LNCaP clone FGC (cell line): Measurements from ENCODE around the gene FAM120B.
"Not testable (repeated sequence)": the region's sequence is repeated elsewhere in the genome, so short reads cannot be mapped to it uniquely, and the experiment has no call there.

Experiments used
- DNase-seq: peaks from one replicate; pipeline ENCODE4 v3.0.0-alpha.2; 2011; ENCODE audit warnings: low read depth
- H3K4me3 ChIP-seq: 2 replicates; pipeline ENCODE4 v1.5.1; 2011; ENCODE audit warnings: mild to moderate bottlenecking, low read depth, low read length, control low read depth
- TF ChIP-seq, protein P1 (sequence below): IDR thresholded peaks from 2 replicates; pipeline ENCODE4 v1.5.1; 2012; ENCODE audit warnings: mild to moderate bottlenecking; ENCODE audit not compliant: control insufficient read depth, insufficient read depth; ENCODE audit errors: extremely low read depth

The FAM120B gene

DNA sequence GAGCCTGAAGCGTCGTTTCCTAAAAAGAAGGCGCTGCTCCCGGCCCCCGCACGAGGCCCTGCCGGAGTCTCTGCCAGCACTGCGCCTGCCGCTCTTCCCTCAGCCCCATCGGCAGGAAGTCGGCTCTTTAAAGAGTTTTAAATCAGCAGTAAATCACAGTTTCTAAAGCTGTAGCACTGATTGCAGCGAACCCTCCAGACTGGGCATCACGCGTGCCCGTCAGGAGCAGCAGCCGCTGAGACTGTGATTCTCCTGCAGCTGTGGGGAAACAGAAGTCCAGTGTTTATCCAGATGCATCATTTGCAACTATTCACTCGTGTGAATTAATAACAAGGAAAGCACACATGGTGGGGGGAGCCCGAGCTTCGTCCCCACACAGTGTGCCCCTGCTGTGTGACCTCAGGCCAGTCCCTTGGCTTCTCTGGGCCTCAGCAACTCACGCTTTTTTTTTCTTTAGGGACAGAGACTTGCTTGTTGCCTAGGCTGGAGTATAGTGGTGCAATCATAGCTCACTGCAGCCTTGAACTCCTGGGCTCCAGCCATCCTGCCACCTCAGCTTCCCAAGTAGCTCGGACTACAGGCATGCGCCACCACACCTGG, 44.0 kb upstream of the FAM120B start:
- no peak overlapping the region for H3K4me3 ChIP-seq
- TF ChIP-seq, protein P1, sequence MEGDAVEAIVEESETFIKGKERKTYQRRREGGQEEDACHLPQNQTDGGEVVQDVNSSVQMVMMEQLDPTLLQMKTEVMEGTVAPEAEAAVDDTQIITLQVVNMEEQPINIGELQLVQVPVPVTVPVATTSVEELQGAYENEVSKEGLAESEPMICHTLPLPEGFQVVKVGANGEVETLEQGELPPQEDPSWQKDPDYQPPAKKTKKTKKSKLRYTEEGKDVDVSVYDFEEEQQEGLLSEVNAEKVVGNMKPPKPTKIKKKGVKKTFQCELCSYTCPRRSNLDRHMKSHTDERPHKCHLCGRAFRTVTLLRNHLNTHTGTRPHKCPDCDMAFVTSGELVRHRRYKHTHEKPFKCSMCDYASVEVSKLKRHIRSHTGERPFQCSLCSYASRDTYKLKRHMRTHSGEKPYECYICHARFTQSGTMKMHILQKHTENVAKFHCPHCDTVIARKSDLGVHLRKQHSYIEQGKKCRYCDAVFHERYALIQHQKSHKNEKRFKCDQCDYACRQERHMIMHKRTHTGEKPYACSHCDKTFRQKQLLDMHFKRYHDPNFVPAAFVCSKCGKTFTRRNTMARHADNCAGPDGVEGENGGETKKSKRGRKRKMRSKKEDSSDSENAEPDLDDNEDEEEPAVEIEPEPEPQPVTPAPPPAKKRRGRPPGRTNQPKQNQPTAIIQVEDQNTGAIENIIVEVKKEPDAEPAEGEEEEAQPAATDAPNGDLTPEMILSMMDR: no peak
- no peak for DNase-seq

GRCh38 chr6:170263410-170263809, 43.1 kb upstream of the FAM120B start:
- TF ChIP-seq, protein P1: no peak

GRCh38 chr6:170264086-170264485, 42.5 kb upstream of the FAM120B start:
- TF ChIP-seq, protein P1: no peak
- no peak overlapping the region for H3K4me3 ChIP-seq
- DNase-seq: no peak

More at GRCh38 chr6:170263410-170263809, 43.1 kb upstream of the FAM120B start:
- no peak for DNase-seq
- no peak overlapping the region for H3K4me3 ChIP-seq

DNA sequence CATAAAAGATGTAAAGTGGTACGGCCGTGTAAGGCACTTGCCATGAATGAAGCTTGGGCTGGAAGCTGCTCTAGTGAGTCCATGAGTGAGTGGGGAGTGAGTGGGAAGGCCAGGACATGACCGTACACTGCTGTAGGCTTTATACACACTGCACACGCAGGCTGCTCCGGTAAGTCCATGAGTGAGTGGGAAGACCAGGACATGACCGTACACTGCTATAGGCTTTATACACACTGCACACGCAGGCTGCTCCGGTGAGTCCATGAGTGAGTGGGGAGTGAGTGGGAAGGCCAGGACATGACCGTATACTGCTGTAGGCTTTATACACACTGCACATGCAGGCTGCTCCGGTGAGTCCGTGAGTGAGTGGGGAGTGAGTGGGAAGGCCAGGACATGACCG, 41.9 kb upstream of the FAM120B start:
- H3K4me3 ChIP-seq, DNase-seq: not testable (repeated sequence)

- peak; percentile 88 for DNase-seq
- TF ChIP-seq, protein P1: peak; percentile 56
- peak overlapping the region; percentile 35 for H3K4me3 ChIP-seq
Measured at GRCh38 chr6:170265655-170266054, 40.9 kb upstream of the FAM120B start.

DNA sequence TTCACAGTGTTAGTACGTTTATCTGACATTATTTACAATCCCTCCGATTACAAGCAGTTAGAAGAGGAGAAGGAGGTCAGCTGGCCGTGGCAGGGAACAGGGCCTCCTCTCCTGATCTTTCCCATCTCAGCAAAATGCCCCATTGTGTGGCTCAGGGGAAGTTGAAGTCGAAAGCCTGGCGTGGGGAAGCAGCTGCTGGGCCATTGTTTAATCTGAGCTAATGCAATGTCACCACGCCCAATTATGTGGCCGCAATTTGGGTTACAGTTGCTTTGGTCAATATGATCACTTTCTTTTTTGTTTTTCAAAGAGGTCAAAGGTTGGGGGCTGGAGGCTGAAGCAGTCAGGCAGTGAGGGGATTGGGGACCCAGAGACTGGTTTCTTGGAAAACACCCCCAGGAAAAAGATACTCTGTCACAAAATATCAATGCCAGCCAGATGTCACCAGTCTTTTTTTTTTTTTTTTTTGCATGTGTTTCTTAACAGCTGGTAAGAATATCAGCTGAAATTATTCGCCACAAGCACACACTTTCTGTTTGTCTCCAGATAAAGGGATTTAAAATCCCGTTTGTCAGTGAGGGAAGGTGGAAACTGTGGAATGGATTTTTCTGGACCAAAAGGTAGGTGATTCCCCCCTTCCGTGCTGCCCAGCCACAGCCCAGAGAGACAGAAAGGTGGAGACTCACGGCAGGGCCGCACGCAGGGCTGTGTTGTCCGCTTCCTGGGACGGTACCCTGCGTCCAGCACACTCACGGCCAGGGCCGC, 40.3 kb upstream of the FAM120B start:
- H3K4me3 ChIP-seq: no peak overlapping the region
- no peak for DNase-seq
- TF ChIP-seq, protein P1: no peak

GRCh38 chr6:170267688-170268087, 38.9 kb upstream of the FAM120B start:
- DNase-seq: no peak
- no peak overlapping the region for H3K4me3 ChIP-seq
- TF ChIP-seq, protein P1: no peak
